ENCODE results near the gene GPR148.

GPR148 gene

DNA sequence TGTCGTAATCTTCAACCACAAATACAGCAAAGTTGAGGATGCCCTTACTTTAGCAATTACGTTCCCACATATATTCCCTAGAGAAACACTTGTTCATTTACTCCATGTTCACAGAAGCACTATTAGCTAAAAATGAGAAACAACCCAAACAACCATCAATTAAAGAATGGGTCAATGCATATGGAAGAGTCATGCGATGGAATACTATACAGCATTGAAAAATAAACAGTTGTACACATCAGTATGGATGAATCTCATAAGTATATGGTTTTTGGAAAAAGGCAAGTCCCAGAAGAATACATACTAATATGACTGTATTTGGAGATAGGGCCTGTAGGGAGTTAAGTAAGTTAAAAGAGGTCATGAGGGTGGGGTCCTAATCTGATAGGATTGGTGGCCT lies 6.3 kb downstream of the GPR148 start:
- H3K9me3 Mint-ChIP-seq = peaks cover 12% of the 10 kb centered on the region
- no peaks in the 10 kb centered on the region for H3K27me3 Mint-ChIP-seq
- no peak overlapping the region for H3K4me3 Mint-ChIP-seq
- ATAC-seq (ENCODE audit: low read depth) = no peak
- DNase-seq (ENCODE audit: low spot score in 2 of 2) = no peak
- H3K27ac Mint-ChIP-seq = no peak overlapping the region
- no peaks in the 10 kb centered on the region for H3K36me3 Mint-ChIP-seq
- no peaks in the 10 kb centered on the region for H3K4me1 Mint-ChIP-seq

DNA sequence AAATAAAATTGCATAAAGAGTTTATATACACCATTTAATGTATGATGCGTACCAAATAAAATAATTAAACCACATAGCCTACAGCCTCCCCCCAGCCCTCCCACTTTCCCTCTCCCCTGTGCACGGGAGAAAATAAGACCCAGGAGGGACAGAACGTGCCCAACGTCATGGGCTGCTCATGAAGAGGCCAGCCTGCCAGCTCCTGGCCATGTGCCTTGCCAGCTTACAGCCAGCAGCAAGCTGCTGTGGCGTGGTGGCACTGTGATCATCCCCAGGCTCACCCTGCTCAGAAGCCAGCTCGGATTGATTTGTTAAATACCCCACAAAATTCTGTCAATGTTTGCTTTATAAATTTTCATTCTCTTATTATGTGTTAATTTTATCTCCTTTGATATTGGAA lies 7.6 kb downstream of the GPR148 start:
- DNase-seq (ENCODE audit: low spot score in 2 of 2) = no peak
- no peak overlapping the region for H3K4me3 Mint-ChIP-seq
- no peak overlapping the region for H3K27ac Mint-ChIP-seq
- H3K9me3 Mint-ChIP-seq = peaks cover 12% of the 10 kb centered on the region
- ATAC-seq (ENCODE audit: low read depth) = no peak
- H3K36me3 Mint-ChIP-seq = no peaks in the 10 kb centered on the region
- no peaks in the 10 kb centered on the region for H3K4me1 Mint-ChIP-seq
- H3K27me3 Mint-ChIP-seq = peaks cover 3% of the 10 kb centered on the region

DNA sequence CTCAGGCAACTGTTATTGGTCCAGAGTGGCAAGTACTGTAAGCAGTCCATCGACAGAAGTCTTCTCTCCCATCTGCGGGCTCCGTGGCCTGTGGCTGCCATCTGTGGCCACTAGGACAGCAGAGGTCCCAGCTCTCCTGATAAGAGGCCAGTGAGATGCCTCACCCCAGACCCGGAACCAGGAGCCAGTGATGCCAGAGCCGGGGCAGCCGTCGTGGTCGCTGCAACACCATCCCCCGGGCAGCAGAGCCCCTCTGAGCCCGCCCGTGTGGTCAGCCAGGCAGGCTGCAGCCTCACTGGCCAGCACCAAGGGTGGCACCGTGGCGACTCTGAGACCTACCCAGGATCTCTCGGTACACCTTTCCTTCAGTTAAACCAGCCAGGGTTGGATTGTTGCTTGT lies 8.7 kb downstream of the GPR148 start:
- DNase-seq (ENCODE audit: low spot score in 2 of 2) (no peak), ATAC-seq (ENCODE audit: low read depth) (no peak)
- Mint-ChIP-seq H3K27me3 (peaks cover 4% of the 10 kb centered on the region), H3K9me3 (peaks cover 12% of the 10 kb centered on the region), H3K36me3 (no peaks in the 10 kb centered on the region), H3K27ac (no peak overlapping the region), H3K4me3 (no peak overlapping the region), H3K4me1 (no peaks in the 10 kb centered on the region)

DNA sequence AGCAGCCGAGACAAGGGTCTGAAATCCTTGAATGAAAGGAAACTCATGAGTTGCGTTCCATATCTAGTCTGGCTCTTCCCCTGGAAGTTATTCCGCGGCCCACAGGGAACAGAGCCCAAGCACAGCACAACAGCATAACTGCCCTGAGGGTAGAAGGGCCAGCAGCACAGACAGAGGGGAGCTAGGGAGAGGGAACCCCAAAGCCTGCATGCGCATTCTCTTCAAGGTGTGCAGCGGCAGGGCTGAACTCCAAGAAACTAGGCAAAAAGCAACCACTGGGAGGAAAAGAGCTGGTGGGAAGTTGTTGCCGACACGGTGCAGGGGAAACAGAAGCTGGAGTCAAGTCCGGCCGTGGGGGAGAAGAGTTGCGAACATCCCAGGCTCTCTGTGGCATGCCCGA lies 11.8 kb downstream of the GPR148 start:
- DNase-seq (ENCODE audit: low spot score in 2 of 2) = no peak

DNA sequence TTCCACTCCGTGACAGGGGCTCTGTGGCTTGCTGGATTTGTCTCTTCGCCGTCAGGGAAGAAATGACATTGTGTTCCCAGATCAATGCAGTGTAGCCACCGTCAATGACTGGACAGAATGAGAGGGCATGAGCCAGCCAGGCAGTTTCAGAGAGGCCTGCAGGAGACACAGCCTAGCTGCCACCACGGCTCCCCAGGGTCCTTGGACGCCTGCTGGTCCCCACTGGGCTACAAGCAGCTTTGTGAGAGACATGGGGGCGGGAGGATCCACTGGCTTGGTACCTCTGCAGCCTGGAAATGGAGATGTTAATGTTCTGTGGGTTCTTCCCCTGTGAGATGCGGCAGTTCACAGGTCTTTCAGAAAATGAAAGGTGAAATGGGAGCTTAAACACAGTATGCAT lies 14.4 kb downstream of the GPR148 start:
- H3K27me3 Mint-ChIP-seq = peaks cover 6% of the 10 kb centered on the region
- peaks cover 1% of the 10 kb centered on the region for H3K36me3 Mint-ChIP-seq
- no peak overlapping the region for H3K27ac Mint-ChIP-seq
- no peak for DNase-seq (ENCODE audit: low spot score in 2 of 2)
- no peak for ATAC-seq (ENCODE audit: low read depth)
- peaks cover 1% of the 10 kb centered on the region for H3K9me3 Mint-ChIP-seq
- H3K4me1 Mint-ChIP-seq = no peaks in the 10 kb centered on the region
- H3K4me3 Mint-ChIP-seq = no peak overlapping the region

More for the DNA sequence above, 11.8 kb downstream of the GPR148 start:
- peaks cover 1% of the 10 kb centered on the region for H3K36me3 Mint-ChIP-seq
- H3K27me3 Mint-ChIP-seq = peaks cover 6% of the 10 kb centered on the region
- peaks cover 1% of the 10 kb centered on the region for H3K9me3 Mint-ChIP-seq
- H3K27ac Mint-ChIP-seq = no peak overlapping the region
- no peaks in the 10 kb centered on the region for H3K4me1 Mint-ChIP-seq
- no peak overlapping the region for H3K4me3 Mint-ChIP-seq
- ATAC-seq (ENCODE audit: low read depth) = no peak

DNA sequence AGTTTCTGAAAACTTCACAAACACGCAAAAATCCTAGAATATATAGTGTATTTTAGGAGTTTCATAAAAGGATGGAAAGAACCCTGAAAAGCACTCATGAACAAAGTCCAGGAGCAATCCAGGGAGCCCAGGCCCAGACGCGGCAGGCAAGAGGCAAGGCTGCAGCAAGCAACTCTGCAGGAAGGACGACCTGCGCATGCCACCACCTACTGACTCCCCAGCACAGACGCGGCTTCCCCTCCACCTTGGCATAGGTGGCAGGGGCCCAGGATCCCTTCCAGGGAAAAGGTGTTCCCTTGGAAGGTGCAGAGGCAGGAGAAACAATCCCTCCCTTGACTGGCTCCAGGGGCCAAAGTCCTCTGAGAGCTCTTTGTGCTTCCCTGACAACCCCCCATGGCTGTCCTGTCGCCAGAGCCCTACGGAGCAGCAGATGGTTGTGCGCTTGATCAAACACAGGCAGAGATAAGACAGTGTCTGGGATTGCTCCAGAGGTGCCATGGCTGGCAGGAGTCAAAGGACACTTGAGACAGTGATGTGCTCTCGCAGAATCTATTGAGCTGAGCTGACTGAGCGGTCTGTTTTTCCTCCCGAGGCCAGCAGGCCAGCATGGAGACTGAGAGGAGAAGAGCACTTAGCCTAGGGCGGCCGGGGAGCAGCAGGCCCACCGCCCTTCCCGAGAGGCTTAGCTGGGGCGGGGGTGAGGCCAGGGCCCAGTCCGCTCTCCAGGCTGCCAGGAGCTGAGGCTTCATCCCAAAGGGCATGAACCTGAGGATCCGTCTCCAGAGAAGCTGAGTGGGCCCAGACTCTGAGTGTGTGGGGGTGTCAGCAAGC lies 15.6 kb downstream of the GPR148 start:
- no peaks in the 10 kb centered on the region for H3K4me1 Mint-ChIP-seq
- H3K27me3 Mint-ChIP-seq = peaks cover 6% of the 10 kb centered on the region
- no peak overlapping the region for H3K27ac Mint-ChIP-seq
- H3K36me3 Mint-ChIP-seq = peaks cover 1% of the 10 kb centered on the region
- no peak for DNase-seq (ENCODE audit: low spot score in 2 of 2)
- H3K4me3 Mint-ChIP-seq = no peak overlapping the region
- peaks cover 1% of the 10 kb centered on the region for H3K9me3 Mint-ChIP-seq
- no peak for ATAC-seq (ENCODE audit: low read depth)

DNA sequence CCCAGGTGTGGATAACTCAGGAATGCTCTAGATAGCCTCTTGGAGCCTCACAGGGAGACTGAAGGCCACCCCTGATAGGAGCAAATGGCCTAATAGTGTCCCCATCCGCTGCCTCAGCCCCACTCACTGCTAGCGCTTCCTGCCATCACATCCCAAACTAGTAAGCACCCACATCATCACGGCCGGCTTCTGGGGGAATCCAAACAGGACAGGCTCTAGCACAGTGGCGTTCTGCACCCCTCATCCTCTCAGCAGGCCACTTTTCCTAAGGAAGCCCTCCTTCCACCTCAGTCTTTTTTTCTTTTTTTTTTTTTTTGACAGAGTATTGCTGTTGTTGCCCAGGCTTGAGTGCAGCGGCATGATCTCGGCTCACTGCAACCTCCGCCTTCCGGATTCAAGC lies 20.2 kb downstream of the GPR148 start:
- Mint-ChIP-seq H3K4me3 (no peak overlapping the region), H3K4me1 (no peaks in the 10 kb centered on the region), H3K9me3 (peaks cover 1% of the 10 kb centered on the region), H3K27ac (no peak overlapping the region), H3K36me3 (peaks cover 1% of the 10 kb centered on the region), H3K27me3 (peaks cover 9% of the 10 kb centered on the region)
- ATAC-seq (ENCODE audit: low read depth) = no peak
- DNase-seq (ENCODE audit: low spot score in 2 of 2) = no peak

DNA sequence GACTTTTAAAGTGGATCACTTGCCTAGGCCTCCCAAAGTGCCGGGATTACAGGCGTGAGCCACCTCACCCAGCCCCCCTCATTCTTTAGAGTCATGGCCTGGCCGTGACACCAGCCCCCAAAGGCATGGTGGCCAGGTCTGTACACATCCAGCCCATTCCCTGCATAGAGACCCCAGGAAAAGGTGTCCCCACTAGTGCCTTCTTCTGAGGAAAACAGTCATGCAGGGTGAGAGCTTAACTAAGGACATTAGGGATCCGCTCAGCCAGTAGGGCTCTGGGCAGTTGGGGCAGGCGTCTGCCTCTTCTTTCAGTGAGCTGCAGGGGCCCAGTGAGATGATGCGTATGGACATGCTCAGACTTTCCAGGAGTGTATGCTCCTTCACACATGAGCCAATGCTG lies 20.8 kb downstream of the GPR148 start:
- H3K27ac Mint-ChIP-seq = no peak overlapping the region

DNA sequence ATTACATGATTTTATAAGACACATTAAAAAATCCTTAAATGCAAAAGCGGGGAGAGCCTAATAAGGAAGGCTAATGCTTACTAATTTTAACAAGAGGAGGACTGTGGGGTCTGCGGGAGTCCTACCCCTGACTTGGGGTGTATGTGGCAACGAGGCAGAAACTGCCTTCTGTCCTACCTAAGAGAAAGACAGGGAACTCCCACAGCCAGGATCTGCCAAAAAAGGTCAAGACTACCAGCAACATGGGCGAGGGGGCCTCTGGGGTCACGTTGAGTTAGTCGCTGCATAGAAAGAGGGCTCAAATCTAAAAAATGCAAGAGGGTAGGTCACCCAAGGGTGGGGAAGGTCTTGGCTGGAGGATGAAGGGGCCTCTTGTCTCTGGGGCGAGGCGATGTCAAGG lies 25.9 kb downstream of the GPR148 start:
- no peaks in the 10 kb centered on the region for H3K36me3 Mint-ChIP-seq
- ATAC-seq (ENCODE audit: low read depth) = no peak

More for the DNA sequence above, 20.8 kb downstream of the GPR148 start:
- H3K4me3 Mint-ChIP-seq = no peak overlapping the region
- H3K27me3 Mint-ChIP-seq = peaks cover 11% of the 10 kb centered on the region
- H3K4me1 Mint-ChIP-seq = no peaks in the 10 kb centered on the region
- ATAC-seq (ENCODE audit: low read depth) (no peak), DNase-seq (ENCODE audit: low spot score in 2 of 2) (no peak)
- peaks cover 1% of the 10 kb centered on the region for H3K36me3 Mint-ChIP-seq
- H3K9me3 Mint-ChIP-seq = peaks cover 1% of the 10 kb centered on the region

DNA sequence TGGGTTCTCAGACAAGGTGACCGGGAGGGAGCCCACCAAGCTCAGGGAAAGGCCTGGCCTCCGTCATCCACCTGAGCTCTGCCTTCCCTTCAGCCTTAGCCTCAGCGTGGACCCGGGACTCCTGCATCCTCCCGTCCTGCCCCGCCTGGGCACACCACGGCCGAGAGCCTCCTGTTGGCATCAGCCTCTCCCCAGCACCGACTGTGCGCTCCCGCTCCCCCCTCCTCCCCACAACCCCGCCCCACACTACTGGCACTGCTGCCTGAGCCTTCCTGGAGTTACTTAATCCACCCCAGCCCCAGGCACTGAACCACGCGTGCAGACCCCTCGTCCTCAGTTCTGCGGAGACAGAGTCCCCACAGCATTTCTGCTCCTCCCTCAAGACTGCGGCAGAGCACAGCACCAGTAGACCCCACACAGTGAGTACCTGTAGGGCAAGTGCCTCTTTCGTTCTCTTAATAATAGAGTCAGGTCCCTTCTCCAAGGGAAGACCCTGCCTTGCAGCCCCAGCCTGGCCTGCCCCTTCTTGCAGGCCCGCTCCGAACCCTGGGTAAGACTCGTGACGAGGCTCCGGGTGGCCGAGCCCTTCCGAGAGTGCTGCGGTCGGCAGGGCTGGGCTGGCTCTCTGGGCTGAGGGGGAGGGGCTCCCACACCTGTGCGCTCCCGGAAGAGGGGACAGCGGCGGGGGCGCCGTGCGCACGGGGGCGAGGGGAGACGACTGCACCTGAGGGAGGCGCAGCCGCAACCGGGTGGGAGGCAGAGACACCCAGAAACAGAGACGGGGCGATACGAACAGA lies 26.6 kb downstream of the GPR148 start, which contains the start of gene AMER3:
AMER3 (plus strand) TSS at position 285 of the 797 bp plus-strand sequence. CDS start 6,533 bp downstream, outside the sequence.
- H3K27ac Mint-ChIP-seq = no peak within 1 kb of the TSS
- peaks cover 3% of the 10 kb centered on the region for H3K4me1 Mint-ChIP-seq
- peak within 1 kb of the TSS; percentile 51 for H3K4me3 Mint-ChIP-seq
- H3K9me3 Mint-ChIP-seq = no peaks in the 10 kb centered on the region
- H3K27me3 Mint-ChIP-seq = peaks cover 23% of the 10 kb centered on the region
- DNase-seq (ENCODE audit: low spot score in 2 of 2) (no peak), ATAC-seq (ENCODE audit: low read depth) (peak; percentile 8)
- no peaks in the 10 kb centered on the region for H3K36me3 Mint-ChIP-seq

More for the DNA sequence above, 25.9 kb downstream of the GPR148 start:
- H3K4me1 Mint-ChIP-seq = peaks cover 3% of the 10 kb centered on the region
- no peak overlapping the region for H3K27ac Mint-ChIP-seq
- no peaks in the 10 kb centered on the region for H3K9me3 Mint-ChIP-seq
- H3K4me3 Mint-ChIP-seq = no peak overlapping the region
- peaks cover 26% of the 10 kb centered on the region for H3K27me3 Mint-ChIP-seq
- no peak for DNase-seq (ENCODE audit: low spot score in 2 of 2)

DNA sequence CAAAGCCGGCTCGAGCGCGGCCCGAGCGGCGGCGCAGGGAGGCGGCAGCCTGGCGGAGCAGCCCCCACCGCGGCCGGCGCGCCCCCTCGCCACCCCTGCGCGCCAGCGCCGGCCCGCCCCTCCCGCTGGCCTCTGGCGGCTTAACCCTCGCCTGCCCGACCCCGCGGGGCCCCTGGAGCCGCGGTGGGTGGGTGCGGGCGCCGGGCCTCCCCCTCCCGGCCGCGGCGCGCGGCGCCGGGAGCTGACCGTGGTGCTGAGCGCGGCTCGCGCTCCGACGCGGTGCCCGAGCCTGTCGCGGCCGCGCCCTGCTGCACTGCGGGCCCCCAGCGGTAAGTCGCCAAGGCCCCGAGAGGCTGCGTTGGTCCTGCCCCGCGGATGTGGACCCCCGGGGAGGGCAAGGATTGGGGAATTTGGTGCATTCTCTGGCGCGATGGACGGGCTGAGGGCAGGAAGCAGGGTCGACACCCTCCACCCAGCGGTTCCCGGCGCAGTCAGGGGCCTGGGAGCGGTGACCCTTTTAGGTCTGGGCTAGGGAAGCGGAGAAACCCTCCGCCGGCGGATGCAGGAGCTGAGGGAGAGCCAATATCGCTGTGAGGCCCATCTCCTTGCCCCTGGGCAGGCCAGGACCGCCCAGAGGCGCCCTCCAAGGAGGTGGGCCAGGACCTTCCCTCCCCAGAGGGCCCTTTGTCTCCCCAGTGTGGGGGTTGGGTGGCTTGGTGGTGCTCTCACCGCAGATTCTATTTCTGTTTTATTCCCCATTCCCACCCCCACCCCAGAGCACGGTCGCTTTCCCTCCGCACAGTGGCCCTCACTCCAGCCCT lies 27.4 kb downstream of the GPR148 start:
- Mint-ChIP-seq H3K27me3 (peaks cover 21% of the 10 kb centered on the region), H3K9me3 (no peaks in the 10 kb centered on the region), H3K4me1 (peaks cover 3% of the 10 kb centered on the region), H3K4me3 (peak overlapping the region; percentile 67), H3K36me3 (no peaks in the 10 kb centered on the region), H3K27ac (no peak overlapping the region)
- DNase-seq (ENCODE audit: low spot score in 2 of 2) = no peak
- peak; percentile 50 for ATAC-seq (ENCODE audit: low read depth)

DNA sequence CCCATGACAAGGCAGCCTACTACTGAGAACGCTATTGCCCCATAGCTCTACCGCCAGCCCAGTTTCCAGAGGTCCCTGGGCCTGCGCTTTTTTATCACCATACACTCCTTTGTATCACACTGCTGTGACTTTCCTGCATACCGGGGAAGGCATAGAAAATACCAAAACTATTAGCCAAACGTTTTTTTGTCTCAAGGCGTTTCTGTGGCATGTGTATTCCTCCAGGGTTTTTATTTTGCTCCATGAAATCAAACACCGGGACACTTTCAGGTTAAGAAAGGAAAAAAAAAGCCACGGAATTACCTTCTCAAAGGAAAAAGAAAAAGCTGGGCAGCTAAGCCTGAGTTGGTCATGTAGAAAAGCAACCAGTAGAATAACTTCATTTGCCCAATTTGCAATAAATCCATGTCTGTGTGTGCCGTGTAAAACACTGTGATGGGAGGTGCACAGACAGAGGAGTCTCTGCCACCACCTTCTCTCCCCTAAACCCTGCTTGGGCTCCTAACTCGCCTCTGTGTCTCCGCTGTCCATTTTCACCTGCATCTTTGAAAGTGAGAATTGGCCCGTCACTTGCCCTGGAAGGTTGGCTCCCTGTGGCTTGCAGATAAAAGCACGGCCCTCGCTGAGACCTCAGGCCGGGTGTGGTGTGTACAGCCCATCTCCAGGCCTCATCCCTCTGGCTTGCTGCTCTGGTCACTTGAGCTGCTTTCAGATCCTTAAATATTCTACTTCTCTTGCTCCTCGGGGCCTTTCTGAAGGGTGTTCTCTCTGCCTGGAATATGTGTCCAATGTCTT lies 28.2 kb downstream of the GPR148 start:
- peak overlapping the region; percentile 67 for H3K4me3 Mint-ChIP-seq
- no peaks in the 10 kb centered on the region for H3K9me3 Mint-ChIP-seq
- DNase-seq (ENCODE audit: low spot score in 2 of 2) (no peak), ATAC-seq (ENCODE audit: low read depth) (no peak)
- H3K27me3 Mint-ChIP-seq = peaks cover 25% of the 10 kb centered on the region
- no peak overlapping the region for H3K27ac Mint-ChIP-seq
- peaks cover 3% of the 10 kb centered on the region for H3K4me1 Mint-ChIP-seq
- H3K36me3 Mint-ChIP-seq = no peaks in the 10 kb centered on the region
